Fibroblast of mammary gland (primary cell): ENCODE results near the gene SSR4.

Experiments
- DNase-seq: peaks from one replicate; pipeline ENCODE4 v3.0.0-alpha.2; 2010; ENCODE audit warnings: low read depth
- H3K4me3 ChIP-seq: 2 replicates; pipeline ENCODE4 v1.5.1; 2011; ENCODE audit warnings: low read depth, mild to moderate bottlenecking, low read length, moderate library complexity; ENCODE audit not compliant: control insufficient read depth
- TF ChIP-seq, protein P1 (sequence below): conservative IDR thresholded peaks from 2 replicates; pipeline ENCODE4 v1.5.1; 2011; ENCODE audit warnings: low read depth, low read length, inconsistent platforms; ENCODE audit not compliant: control insufficient read depth, insufficient read depth

Gene SSR4

DNA sequence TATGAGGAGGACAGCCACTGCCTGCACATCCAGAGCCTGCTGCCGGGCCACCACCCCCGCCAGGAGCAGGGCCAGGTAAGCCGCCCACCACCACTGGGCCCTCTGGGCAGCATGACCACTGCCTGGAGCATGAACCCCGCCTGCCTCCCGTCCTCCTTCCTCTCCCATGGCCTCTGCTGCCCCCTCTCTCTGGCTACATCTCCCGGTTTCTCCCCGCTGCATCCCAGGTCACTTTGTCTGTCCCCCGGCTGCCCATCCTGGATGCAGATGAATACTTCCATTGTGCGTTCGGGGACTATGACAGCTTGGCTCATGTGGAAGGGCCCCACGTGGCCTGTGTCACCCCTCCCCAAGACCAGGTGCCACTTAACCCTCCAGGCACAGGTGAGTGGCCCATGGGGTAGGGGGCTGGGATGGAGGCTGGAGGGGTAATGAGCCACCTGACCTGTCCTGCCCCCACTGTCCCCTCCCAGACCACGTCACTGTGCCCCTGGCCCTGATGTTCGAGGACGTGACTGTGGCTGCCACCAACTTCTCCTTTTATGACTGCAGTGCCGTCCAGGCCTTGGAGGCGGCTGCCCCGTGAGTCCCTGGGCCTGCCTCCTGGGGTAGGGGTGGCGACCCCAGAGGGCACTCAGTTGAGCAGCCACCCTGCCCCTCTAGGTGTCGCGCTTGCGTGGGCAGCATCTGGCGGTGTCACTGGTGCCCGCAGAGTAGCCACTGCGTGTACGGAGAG lies 24.4 kb upstream of the SSR4 start:
- no peak for DNase-seq

DNA sequence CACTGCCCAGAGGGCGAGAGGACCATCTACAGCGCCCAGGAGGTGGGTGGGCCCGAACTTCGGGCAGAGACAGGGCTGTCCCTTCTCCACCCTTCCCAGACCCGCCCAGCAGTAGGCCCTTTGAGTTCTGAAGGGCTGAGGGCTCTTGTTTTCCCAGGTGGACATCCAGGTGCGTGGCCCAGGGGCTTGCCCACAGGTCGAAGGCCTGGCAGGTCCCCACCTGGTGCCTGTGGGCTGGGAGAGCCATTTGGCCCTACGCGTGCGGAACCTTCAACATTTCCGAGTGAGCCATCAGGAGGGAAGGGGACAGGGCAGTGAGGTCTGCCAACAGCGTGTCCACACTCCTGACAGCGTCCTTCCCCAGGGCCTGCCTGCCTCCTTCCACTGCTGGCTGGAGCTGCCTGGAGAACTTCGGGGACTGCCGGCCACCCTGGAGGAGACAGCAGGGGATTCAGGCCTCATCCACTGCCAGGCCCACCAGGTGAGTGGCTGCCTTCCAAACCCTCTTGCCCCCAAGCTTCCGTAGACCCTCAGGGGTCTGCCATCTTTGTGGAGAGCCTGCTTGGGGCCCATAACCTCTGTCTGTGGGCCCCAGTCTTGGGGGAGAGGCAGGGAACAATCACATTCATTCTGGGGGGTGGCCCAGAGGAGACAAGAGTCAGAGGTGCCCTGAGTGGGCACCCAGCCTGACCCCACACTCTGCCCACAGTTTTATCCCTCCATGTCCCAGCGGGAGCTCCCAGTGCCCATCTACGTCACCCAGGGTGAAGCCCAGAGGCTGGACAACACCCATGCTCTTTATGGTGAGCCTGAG lies 23.7 kb upstream of the SSR4 start:
- H3K4me3 ChIP-seq = no peak overlapping the region
- TF ChIP-seq, protein P1, sequence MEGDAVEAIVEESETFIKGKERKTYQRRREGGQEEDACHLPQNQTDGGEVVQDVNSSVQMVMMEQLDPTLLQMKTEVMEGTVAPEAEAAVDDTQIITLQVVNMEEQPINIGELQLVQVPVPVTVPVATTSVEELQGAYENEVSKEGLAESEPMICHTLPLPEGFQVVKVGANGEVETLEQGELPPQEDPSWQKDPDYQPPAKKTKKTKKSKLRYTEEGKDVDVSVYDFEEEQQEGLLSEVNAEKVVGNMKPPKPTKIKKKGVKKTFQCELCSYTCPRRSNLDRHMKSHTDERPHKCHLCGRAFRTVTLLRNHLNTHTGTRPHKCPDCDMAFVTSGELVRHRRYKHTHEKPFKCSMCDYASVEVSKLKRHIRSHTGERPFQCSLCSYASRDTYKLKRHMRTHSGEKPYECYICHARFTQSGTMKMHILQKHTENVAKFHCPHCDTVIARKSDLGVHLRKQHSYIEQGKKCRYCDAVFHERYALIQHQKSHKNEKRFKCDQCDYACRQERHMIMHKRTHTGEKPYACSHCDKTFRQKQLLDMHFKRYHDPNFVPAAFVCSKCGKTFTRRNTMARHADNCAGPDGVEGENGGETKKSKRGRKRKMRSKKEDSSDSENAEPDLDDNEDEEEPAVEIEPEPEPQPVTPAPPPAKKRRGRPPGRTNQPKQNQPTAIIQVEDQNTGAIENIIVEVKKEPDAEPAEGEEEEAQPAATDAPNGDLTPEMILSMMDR = no peak
- DNase-seq = no peak

More for the DNA sequence above, 24.4 kb upstream of the SSR4 start:
- TF ChIP-seq, protein P1 = no peak
- no peak overlapping the region for H3K4me3 ChIP-seq

DNA sequence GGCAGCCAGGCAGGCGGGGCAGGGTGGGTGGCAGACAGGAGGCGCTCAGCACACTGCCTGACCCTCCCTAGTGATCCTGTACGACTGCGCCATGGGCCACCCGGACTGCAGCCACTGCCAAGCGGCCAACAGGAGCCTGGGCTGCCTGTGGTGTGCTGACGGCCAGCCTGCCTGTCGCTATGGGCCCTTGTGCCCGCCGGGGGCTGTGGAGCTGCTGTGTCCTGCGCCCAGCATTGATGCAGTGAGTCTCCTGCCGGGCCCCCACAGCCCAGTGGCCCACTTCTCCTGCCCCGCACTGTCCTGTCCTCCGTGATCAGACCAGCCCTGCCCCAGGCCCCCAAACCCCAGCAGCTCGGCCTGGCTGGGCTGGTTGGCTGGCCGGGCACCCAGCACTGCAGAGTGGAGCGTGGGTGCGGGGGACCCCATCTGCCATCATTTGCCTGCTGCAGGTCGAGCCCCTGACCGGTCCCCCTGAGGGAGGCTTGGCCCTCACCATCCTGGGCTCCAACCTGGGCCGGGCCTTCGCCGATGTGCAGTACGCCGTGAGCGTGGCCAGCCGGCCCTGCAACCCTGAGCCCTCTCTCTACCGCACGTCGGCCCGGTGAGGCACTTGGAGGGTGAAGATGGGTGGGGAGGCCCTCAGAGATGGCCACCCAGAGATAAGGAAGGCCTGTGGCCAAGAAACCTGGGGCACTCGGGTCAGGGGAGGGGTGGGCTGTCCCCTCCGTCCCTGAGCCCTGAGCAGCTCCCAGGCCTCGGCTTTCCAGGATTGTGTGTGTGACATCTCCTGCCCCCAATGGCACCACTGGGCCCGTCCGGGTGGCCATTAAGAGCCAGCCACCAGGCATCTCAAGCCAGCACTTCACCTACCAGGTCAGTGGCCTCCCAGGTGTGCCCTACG lies 22.8 kb upstream of the SSR4 start:
- no peak overlapping the region for H3K4me3 ChIP-seq
- TF ChIP-seq, protein P1 = no peak
- DNase-seq = no peak

DNA sequence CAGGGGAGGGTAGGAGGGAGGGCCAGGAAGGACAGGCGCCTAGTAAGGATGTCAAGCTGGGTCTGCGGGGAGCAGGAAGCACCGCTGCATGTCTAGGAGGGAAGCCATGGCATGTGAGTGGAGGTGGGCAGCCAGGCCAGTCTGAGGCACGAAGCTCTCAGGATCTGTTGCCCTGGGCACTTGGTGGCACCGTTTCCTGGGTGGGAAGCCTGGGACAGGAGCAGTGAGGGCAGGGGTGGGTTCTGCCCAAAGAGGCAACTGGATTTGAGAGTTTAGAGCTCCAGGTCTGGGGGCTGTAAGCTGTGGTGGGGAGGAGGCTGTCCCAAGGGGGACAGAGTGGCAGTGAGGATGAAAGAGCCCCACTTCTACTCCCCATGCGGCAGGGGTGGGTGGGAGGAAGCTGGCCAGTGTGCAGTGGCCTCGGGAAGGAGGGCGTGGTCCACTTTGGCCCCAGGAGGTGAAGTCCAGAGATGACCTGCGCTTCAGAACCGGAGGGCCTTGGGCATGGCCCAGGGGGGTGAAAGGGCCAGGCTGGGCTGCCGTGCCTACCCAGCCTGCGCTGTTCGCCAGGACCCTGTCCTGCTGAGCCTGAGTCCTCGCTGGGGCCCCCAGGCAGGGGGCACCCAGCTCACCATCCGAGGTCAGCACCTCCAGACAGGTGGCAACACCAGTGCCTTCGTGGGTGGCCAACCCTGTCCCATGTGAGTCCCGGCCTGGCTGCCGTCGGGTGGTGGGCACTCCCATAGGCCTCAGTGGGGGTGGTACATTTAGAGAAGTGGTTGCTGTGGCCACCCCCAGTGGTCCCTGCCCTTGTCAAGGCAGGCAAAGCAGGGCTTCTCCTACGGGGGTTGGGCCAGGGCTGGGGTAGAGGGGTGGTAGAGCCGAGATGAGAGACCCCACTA lies 21.9 kb upstream of the SSR4 start:
- TF ChIP-seq, protein P1 = no peak
- DNase-seq = no peak
- H3K4me3 ChIP-seq = no peak overlapping the region

DNA sequence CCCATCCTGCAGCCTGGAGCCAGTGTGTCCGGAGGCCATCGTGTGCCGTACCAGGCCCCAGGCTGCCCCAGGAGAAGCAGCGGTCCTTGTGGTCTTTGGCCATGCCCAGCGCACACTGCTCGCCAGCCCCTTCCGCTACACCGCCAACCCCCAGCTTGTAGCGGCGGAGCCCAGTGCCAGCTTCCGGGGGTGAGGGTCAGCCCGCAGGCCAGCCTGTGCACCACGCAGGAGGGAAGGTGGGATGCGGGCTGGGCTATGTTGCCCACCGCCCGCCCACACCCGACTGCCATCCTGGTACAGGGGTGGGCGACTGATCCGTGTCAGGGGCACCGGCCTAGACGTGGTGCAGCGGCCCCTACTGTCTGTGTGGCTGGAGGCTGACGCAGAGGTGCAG lies 21.3 kb upstream of the SSR4 start:
- no peak overlapping the region for H3K4me3 ChIP-seq
- TF ChIP-seq, protein P1 = no peak
- no peak for DNase-seq
